ENCODE measurements around the gene EREG. TPM values are rescaled to one million over a fixed set of nuclear protein-coding genes. Genes with fewer than 3 reads are reported as not detected.

The EREG gene
- total RNA-seq, 1 donor from 2014 or later: not detected

- peak; percentile 49 for DNase-seq (ENCODE audit: low read depth)
These were observed 58.2 kb downstream of the EREG start for GRCh38 chr4:74423104-74423503.

DNA sequence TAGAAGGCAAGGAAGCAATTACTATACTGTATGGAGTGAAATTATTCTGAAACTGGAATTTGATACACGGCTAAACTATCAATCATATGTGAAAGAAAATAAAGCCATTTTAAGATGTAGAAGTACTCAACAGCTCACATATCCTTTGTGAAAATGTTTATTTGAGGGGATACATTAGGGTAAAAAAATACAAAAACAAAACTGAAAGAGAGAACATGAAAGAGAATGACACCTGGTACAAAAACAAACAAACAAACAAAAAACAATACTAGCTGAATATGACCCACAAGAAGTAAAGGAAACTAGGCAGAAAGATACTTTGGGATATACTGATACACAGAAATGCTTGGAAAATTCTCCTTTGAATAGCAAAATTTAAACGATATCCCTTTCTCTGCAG is 59.2 kb downstream of the EREG start:
- no peak for DNase-seq (ENCODE audit: low read depth)

DNA sequence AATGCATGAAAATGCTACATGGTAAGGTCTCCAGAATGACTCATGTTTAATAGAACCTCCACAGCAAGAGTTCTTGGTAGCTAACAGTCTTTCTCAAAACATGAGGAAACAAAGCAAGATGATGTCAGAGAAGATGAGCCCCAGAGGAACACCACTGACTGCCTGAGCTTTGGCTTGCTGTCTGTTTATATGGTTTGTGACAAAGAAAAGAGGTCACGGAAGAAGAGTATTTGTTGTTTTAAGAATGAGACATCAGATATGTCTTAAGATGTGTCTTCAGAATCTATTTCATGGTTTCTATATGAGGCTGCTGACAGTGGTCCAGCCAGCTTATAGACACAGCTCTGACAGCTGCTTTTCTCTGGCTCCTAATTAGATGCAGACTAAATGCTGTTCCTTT is 61.2 kb downstream of the EREG start:
- DNase-seq (ENCODE audit: low read depth): no peak

GRCh38 chr4:74428276-74428675 is 63.3 kb downstream of the EREG start:
- DNase-seq (ENCODE audit: low read depth): no peak

DNA sequence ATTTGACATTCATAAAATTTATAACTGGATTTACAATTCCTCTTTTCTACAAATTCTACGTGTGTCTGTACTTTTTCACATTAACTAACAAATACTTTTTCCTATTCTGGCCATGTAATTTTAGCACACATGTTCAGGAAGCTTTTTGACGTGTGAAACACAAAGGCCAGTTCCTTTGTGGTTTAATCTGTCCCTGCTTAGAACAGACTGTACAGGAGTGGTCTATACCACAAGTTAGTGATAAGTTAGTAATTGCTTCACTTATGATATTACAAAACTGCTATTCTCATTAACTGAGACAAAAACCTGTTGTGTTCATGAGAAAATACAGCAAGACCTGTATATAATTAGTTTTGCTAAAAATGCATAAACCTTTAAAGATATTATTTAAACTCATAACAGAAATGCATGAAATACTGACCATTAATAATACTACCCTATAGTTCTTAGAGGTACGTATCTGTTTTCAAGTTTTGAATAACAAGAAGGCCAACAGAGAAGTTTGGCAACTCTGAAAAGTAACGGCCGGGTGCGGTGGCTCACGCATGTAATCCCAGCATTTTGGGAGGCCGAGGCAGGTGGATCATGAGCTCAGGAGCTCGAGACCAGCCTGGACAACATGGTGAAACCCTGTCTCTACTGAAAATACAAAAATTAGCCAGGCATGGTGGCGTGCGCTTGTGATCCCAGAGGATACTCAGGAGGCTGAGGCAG is 66.3 kb downstream of the EREG start:
- DNase-seq (ENCODE audit: low read depth): no peak

DNA sequence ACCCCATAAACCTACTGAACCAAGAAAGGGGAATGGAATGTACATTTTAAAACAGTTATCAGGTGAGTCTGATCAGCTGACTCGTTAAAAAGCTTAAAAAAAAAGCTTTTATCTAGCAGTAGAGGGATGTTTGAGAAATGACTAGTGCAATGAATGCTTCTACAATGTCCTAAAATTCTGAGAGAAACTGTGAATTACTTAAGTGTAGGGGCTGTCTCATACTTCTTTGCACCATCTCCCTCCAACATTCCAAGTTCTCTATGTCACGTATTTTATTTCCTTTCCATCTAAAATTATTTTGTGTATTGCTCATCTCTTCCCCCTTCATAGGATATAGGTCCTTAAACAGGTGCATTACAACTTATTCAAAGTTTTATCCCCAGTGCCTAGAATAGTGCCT is 68.1 kb downstream of the EREG start:
- no peak for DNase-seq (ENCODE audit: low read depth)

DNA sequence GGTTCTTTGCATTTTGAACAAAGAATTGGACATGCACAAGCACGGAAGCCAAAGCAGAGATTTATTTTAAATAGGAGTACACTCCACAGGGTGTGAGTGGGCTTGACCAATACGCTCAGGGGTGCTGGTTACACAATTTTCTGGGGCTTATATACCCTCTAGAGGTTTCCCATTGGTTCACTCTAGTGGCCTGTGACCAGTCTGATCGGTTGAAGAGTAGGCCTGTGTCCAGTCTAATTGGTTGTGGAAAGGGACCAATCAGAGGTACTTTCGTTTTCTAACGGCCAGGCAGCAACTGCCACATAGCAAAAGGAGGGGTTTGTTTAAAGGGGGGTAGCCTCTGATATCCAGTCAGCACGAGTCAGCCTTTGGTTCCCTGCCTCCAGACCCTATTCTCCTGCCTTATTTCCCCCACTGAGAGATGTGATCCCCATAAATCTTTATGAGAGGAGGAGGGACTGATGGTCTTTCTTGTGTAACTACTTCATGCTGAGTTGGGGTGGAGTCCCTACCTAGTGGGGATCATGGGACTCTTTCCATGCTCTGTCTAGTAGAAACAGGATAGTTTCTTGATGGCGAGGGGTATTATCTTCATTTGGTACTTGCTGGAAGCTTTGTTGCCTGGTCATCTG is 68.7 kb downstream of the EREG start:
- no peak for DNase-seq (ENCODE audit: low read depth)

DNA sequence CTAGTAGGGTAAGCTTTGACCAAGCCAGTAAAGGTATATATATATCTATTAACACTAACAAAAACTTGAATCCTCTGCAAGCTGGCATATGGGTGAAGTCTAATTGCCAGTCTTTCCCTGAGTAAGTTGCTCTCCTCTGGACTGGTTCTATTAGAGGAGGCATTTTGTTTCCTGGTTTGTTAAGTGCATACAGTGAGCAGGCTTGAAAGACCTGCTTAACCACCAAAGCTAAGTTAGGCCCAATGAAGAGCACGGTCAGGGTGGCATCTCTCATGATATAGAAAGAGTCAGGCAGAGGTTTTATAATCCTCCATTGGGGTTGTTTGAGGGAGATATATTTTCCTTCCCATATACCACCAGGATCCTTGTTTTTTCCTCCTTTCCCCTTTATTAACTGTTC is 70.4 kb downstream of the EREG start:
- no peak for DNase-seq (ENCODE audit: low read depth)

DNA sequence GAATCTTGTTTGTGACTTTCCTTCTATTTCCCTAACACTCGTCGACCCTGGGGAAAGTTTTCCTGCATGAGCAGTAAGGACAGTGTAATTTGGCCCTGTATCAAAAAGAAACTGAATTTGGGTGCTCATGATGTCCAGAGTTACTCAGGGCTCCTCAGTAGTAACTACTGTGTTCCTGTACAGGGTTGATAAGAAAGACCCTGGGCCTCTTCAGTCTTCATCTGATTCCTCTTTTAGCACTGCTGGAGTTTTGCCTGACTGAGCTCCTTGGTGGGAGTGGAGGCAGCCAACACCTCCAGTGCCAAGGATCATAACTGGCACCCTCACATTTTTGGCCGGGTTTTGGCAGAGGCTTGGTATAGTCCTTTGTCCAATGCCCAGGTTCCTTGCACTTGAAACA is 72.9 kb downstream of the EREG start:
- DNase-seq (ENCODE audit: low read depth): no peak

Other genes starting within 250 kb of the EREG start
- 18.4 and 20.9 TPM in 2 replicates for gene MTHFD2L, start 207.0 kb upstream of the EREG start, total RNA-seq
- 0.42 TPM in 1 of 2 replicates, not detected in the other for gene EPGN, start 56.7 kb upstream of the EREG start, total RNA-seq
- not detected in 2 replicates for gene AREG, start 80.0 kb downstream of the EREG start, total RNA-seq